Bronchial epithelial cell (primary cell): ENCODE data around the gene UBE2D2. TPM values are rescaled to one million over a fixed set of nuclear protein-coding genes. Genes with fewer than 3 reads are reported as not detected.

Experiments
- DNase-seq: peaks from one replicate; pipeline ENCODE4 v3.0.0-alpha.2; 2010; ENCODE audit warnings: low read depth
- FAIRE-seq: peaks from 2 replicates; lab custom pipeline; 2011; peaks lifted over from hg19 to GRCh38; lab: Jason Lieb, UNC
- H3K27me3 ChIP-seq: 2 replicates; pipeline ENCODE4 v1.5.1; 2011; ENCODE audit warnings: low read length; ENCODE audit not compliant: control insufficient read depth, insufficient read depth
- H3K36me3 ChIP-seq: 2 replicates; pipeline ENCODE4 v1.5.1; 2011; ENCODE audit warnings: low read length; ENCODE audit not compliant: control insufficient read depth, insufficient read depth
- H3K4me3 ChIP-seq: 2 replicates; pipeline ENCODE4 v1.5.1; 2011; ENCODE audit warnings: mild to moderate bottlenecking, low read depth, low read length, control low read depth
- CTCF ChIP-seq: IDR thresholded peaks from 2 replicates; pipeline ENCODE4 v1.5.1; 2011; ENCODE audit warnings: mild to moderate bottlenecking, moderate library complexity, low read length, control low read depth, inconsistent platforms; ENCODE audit not compliant: insufficient read depth, severe bottlenecking
- total RNA-seq: library from RNA; depleted of rRNA; stranded (reverse); fragments of >200 nt; gene quantifications from 2 replicates; pipeline ENCODE4 v1.2.1, GENCODE V29; 2014

The UBE2D2 gene
- total RNA-seq, 1 donor from 2014 or later: 52.1 TPM

- no peak overlapping the region for H3K4me3 ChIP-seq
- no peak for DNase-seq
- no peak for TF ChIP-seq CTCF
- no peaks in the 10 kb centered on the region for H3K36me3 ChIP-seq
- H3K27me3 ChIP-seq: no peaks in the 10 kb centered on the region
- no peak for FAIRE-seq
Measured at GRCh38 chr5:139667001-139667729, 106.0 kb downstream of the UBE2D2 start.

- Histone ChIP-seq H3K4me3 (peak overlapping the region; percentile 28), H3K27me3 (no peaks in the 10 kb centered on the region), H3K36me3 (no peaks in the 10 kb centered on the region)
- TF ChIP-seq CTCF: no peak
- DNase-seq: no peak
- no peak for FAIRE-seq
Measured at GRCh38 chr5:139667730-139668063, 106.6 kb downstream of the UBE2D2 start.

GRCh38 chr5:139668064-139668880, 107.1 kb downstream of the UBE2D2 start:
- no peak for TF ChIP-seq CTCF
- peak overlapping the region; percentile 28 for H3K4me3 ChIP-seq
- FAIRE-seq (no peak), DNase-seq (peak; percentile 35)
- H3K27me3 ChIP-seq: no peaks in the 10 kb centered on the region
- no peaks in the 10 kb centered on the region for H3K36me3 ChIP-seq

DNA sequence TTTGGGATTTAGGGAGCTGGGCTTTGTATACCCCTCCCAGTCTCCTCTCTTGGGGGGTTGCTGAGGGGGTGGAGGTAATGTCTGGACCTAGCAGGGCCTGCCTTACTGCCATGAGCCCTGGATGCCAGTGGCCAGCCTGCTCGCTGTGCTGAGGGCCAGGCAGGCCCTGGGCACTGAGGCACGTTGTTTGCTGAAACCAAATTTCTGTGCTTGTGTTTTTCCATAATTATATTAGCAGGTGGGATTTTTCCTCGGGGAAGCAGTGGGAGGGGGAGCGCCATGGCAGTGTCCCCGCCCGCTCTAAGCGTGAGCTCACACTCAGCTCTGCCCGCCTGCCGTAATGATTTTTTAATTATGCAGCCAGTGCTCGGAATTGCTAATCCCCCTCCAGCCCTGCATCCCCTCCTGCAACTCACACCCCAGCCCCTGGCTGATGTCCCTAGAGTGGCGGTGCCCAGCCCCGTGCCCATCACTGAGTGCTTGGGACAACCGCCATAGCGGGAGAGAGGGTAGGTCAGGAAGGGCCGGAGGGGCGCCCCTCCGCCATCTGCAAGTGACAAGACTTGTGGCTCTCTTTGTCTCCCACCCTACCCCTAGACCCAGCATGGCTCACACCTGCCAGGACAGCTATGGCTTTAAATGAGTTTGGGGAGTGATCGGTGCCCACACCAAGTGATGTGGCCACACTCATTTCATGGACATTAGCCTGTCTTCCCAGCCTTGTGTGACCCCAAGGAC, 108.0 kb downstream of the UBE2D2 start:
- DNase-seq: no peak
- no peak overlapping the region for H3K4me3 ChIP-seq
- H3K36me3 ChIP-seq: no peaks in the 10 kb centered on the region
- H3K27me3 ChIP-seq: no peaks in the 10 kb centered on the region
- no peak for FAIRE-seq
- no peak for TF ChIP-seq CTCF

- Histone ChIP-seq H3K27me3 (no peaks in the 10 kb centered on the region), H3K36me3 (no peaks in the 10 kb centered on the region), H3K4me3 (no peak overlapping the region)
- FAIRE-seq: no peak
- DNase-seq: no peak
- TF ChIP-seq CTCF: no peak
Measured at GRCh38 chr5:139669662-139670368, 108.7 kb downstream of the UBE2D2 start.
